GM21576 (cell line): ENCODE results near the gene PDE11A.

Experiments
- ATAC-seq: cut with Tn5 transposase; IDR thresholded peaks from one replicate; pipeline ENCODE4 v1.9.1; 2021; ENCODE audit warnings: mild to moderate bottlenecking, moderate library complexity; ENCODE audit not compliant: unreplicated experiment

Gene PDE11A

DNA sequence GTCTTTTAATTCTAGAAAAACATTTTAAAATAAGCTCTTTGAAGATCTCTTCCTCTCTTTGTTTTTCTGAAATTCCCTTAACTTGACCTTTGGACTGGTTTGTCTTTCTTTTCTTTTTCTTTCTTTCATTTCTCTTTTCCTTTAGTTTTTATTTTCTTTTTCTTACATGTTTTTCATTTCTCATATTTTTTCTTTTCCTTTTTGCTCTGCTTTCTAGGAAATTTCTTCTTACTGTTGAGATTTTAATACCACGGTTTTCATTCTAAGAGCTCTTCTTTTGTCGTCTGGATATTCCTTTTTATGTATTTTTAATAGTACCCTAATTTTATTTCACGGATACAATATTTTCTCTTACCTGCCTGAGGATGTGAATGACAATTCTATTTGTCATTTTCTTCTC lies 342.2 kb downstream of the PDE11A start:
- ATAC-seq: no peak

GRCh38 chr2:177728920-177729319 lies 343.7 kb downstream of the PDE11A start:
- no peak for ATAC-seq

- ATAC-seq: no peak
These were observed 344.2 kb downstream of the PDE11A start for GRCh38 chr2:177728399-177728765.

- ATAC-seq: no peak
These were observed 344.8 kb downstream of the PDE11A start for GRCh38 chr2:177727577-177728398.

GRCh38 chr2:177726931-177727348 lies 345.6 kb downstream of the PDE11A start:
- no peak for ATAC-seq

GRCh38 chr2:177724398-177725287 lies 347.9 kb downstream of the PDE11A start:
- ATAC-seq: no peak

DNA sequence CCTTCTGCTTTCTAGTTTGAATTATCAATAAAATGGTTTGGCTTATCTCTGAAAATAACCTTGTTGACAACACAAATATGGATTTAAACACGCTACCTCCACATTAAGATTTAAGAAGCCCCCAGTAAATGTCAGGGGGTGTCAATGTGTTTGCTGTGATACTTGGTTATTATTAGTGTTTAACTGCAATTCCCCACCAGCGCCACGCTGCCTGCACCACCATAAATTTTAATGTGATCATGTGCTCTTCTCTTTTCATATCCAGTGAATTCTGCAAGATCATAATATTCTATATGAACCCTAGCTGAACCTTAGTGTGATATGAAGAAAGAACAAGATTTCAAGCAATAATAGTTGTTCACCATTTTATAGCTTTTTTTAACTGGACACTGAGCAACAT lies 349.3 kb downstream of the PDE11A start:
- no peak for ATAC-seq

DNA sequence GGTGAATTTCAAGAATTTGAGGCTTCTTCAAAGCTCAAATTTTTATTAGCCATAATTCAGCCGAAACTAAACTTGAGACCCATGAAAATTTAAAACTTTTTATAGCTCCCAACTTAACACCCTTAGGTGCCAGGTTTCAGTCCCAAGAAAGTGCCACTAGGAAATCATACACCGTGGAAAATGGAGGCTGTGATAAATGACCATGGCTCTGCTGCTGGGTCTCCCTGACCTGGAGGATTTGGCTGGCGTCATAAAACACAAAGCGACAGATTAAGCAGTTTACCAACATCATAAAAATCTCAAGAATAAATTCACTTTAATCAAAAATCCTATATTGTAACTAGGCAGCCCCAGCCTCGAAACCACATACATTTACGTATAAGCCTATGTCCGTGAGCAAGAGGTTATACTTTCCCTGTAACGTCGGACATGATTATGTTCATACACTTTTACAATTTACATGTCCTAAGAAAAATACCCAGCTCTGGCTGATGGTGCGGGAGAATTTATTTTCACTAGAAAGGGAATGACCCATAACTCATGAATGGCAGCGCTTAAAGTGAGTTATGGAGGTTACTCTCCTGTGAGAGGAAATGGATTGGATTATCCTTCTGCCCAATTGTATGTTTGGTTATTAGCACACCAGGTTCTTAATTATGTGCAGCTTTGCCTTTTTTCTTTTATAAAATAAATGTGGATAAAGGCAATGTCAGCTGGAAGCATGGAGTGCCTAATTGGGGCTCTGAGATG lies 350.6 kb downstream of the PDE11A start:
- ATAC-seq: no peak

GRCh38 chr2:177721087-177721486 lies 351.5 kb downstream of the PDE11A start:
- ATAC-seq: no peak

DNA sequence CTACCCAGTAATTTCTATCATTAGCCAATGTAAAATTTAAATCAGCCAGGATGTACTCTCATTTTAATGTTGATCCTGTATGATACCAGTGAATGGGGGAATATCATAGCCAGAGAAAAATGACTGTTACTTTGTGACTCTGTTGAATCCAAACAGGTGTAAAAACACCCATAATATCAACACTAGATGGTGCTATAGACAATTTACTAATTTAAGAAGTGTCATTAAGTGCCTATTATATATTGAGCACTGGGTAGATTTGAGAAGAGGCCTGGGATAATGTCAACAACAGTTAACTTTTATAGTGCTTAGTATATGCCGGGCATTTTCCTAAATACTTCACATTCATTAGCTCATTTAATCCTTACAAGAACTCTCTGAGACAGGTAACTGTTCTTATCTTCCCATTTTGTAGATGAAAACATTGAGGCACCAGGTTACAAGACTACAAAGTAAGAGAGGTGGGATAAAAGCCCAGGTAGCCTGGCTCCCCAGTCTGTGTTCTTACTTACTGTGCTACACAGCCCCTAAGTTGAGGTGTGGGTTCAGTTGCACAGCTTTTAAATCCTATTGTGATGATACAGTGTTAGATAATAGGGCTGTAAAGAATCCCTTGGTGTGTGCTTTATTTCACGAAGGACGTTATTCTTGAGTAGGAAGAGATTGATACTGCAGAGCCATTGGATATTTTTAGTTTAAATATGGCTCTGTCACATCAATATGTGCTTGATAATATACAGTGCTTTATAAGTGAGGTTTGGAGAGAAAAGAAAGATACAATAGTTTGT lies 354.6 kb downstream of the PDE11A start:
- no peak for ATAC-seq

DNA sequence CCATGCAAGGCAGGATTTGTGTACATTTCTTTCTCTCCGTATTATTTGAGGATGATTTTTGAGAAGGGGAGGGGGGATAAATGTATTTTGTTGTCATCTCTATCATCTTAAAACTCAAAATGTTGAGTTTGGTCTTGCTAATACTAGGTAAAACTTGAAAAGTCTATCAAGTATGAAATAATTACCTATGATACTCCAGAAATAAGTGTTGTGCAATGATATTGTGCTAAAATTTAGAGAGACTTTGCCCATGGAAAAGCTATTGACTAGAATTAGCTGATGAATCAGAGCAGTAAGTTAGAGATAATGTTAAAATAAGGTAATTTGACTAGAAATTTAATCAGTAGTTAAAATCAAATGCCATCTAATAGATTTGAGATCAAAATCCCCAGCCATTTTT lies 356.1 kb downstream of the PDE11A start:
- no peak for ATAC-seq

GRCh38 chr2:177715771-177716170 lies 356.8 kb downstream of the PDE11A start:
- no peak for ATAC-seq

DNA sequence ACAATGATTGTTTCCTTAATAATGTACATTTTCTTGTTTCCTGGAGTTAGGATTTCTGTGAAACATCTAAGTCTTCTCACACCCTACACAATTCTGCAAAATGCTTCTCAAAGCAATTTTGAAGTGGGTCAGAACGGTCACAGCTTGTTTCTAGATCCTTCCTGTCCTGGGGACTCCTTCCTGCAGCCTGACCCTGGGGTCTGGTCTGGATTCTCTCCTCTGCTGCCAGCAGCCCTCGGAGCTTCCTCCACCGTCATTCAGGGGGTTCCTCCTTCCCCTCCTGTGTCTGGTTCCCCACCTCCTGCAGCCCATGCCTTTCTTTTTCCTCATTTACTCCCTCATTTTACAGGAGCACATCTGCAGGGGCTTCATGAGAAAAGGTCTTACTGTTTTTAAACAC lies 357.9 kb downstream of the PDE11A start:
- no peak for ATAC-seq

DNA sequence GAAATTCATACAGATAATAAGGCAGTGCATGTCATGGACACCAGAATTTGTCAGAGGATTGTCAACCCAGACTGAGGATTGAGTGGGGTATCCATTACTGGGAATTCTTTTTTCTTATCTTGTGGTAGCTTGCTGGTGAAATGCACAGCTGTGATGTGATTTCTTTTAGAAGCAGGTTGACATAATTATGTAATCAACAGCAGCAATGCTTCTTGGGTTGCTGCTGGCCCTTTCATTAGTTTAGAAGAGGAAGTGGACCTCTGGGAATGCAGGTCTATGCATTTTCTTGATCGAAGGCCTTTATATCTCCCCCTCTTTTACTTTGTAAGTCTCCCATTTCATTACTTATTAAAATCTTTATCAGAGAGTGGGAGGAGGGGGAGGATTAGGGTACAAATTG lies 360.1 kb downstream of the PDE11A start:
- ATAC-seq: no peak

DNA sequence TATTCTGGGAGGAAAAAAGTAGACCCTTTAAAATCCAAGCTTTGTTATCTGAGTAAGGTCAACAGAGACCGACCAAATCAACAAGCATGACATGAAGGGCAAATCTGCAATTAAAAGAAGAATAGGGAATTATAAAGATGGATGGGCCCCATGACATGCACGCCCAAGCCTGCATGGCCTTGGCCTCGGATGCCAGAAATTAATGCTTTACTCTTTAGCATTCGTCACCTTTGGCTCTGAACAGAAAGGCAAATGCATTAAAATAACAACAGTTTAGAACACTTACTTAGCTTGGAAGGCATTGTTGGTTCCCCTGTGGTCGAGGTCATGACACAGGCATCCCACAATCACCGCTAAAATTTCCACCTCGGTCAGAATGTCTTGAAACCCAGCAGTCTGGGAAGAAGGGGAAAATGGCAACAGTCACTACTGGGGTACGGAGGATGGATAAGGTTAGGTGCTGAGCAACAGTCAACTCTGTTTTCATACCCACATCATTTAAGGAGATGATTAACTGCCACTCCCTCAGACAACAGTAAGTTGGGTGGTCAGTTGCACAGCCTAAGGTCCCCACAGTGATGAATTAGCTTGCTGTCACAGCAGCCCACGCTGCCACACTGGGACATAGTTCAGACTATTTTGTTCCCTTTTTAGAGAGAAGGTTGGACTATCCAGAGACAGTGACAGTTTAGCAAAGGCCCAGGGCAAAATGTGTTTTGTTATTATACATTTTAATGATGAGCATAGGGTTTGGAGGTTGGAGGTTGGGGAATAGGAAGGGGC lies 360.9 kb downstream of the PDE11A start:
- ATAC-seq: no peak

- ATAC-seq: no peak
These were observed 361.7 kb downstream of the PDE11A start for GRCh38 chr2:177710889-177711288.

GRCh38 chr2:177709986-177710401 lies 362.6 kb downstream of the PDE11A start:
- no peak for ATAC-seq

DNA sequence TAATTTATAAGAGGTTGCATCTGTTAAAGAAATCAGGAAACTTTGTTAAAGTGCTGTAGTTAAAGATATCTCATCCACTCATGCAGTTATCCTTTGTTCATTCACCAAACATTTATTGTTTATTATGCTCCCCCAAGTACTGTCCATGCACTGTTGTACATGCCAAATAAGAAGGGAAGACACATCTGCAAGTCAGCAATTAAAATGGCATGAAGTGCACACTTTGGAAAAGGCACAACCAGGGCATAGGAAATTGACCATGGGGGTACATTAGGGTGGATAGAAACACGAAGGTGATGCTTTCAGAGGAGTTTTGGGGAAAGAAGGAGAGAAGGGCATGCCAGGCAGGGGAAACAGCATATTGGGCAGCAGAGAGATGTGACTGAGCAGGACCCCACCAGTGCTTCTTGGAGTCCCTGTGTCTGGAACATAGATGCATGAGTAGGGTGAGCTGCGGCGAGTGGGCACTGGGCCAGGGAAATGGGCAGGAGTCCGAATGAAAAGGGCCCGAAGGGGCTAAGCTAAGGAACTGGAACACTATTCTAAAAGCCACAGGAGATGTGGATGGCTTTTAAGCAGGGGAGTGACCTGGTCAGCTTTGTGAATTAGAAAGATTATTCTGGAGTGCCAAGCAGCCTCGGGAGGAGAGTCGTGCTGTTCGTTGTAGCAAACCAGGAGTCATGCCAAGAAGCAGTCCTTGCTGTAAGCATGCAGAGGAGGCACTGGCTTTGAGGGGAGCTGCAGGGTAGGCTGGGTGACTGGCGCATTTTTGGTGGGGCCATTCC lies 363.7 kb downstream of the PDE11A start:
- no peak for ATAC-seq

- ATAC-seq: no peak
These were observed 364.5 kb downstream of the PDE11A start for GRCh38 chr2:177708106-177708505.
